A673 (cell line): ENCODE results near the gene CUBN. TPM values are rescaled to one million over a fixed set of nuclear protein-coding genes. Genes with fewer than 3 reads are reported as not detected.

Source experiments
- BruUV-seq: library from RNA; stranded (reverse); fragments of 400-500 nt; replicated peaks from 2 replicates; lab custom pipeline; 2021; lab: Mats Ljungman, UMichigan
- CTCF ChIA-PET: fragments of 300-600 bp; sonication (Branson Sonifier 250); formaldehyde crosslinking; loops from one replicate; lab custom pipeline; 2022; ENCODE audit warnings: antibody characterized with exemption; lab: Charles Lee
- POLR2A ChIA-PET: fragments of 300-600 bp; sonication (Branson Sonifier 250); formaldehyde crosslinking; loops from one replicate; lab custom pipeline; 2022; ENCODE audit warnings: antibody characterized with exemption; ENCODE audit not compliant: low non-redundant PET; lab: Charles Lee
- DNase-seq: peaks from one replicate; pipeline ENCODE4 v3.0.0-alpha.2; 2015; ENCODE audit warnings: low spot score
- H3K27ac ChIP-seq: fragments of 200-600 bp; sonication (generic); 2 replicates; pipeline ENCODE4 v1.5.1; 2016; ENCODE audit warnings: mixed run types, low read depth, mild to moderate bottlenecking, mixed read lengths, antibody characterized with exemption, low read length; ENCODE audit not compliant: poor library complexity, severe bottlenecking
- H3K27me3 ChIP-seq: fragments of 200-600 bp; sonication (generic); replicated peaks from 2 replicates; pipeline ENCODE4 v1.6.1; 2017; ENCODE audit warnings: mixed run types, low read depth, mild to moderate bottlenecking, mixed read lengths, antibody characterized with exemption, low read length; ENCODE audit not compliant: insufficient read depth, poor library complexity
- H3K36me3 ChIP-seq: fragments of 200-600 bp; sonication (generic); 2 replicates; pipeline ENCODE4 v1.6.1; 2016; ENCODE audit warnings: mixed run types, mild to moderate bottlenecking, mixed read lengths, antibody characterized with exemption, low read length; ENCODE audit not compliant: insufficient read depth, poor library complexity, severe bottlenecking
- H3K4me1 ChIP-seq: fragments of 200-600 bp; sonication (generic); 2 replicates; pipeline ENCODE4 v1.6.1; 2017; ENCODE audit warnings: mixed run types, mild to moderate bottlenecking, mixed read lengths, antibody characterized with exemption, low read length; ENCODE audit not compliant: insufficient read depth, poor library complexity, severe bottlenecking
- H3K4me3 ChIP-seq: fragments of 200-600 bp; sonication (generic); 2 replicates; pipeline ENCODE4 v1.5.1; 2016; ENCODE audit warnings: low read depth, mixed run types, mild to moderate bottlenecking, mixed read lengths, low read length; ENCODE audit not compliant: poor library complexity, severe bottlenecking
- H3K9me3 ChIP-seq: fragments of 200-600 bp; sonication (generic); 2 replicates; pipeline ENCODE4 v1.6.1; 2016; ENCODE audit warnings: mixed run types, low read depth, mild to moderate bottlenecking, mixed read lengths, antibody characterized with exemption, low read length; ENCODE audit not compliant: poor library complexity, severe bottlenecking
- CTCF ChIP-seq: fragments of 300-800, 200-600 bp; sonication (generic); conservative IDR thresholded peaks from 2 replicates; pipeline ENCODE4 v1.5.1; 2017; ENCODE audit warnings: low read depth, mild to moderate bottlenecking, antibody characterized with exemption, low read length, moderate library complexity, mixed read lengths
- EZH2 ChIP-seq: fragments of 200-600 bp; sonication (generic); IDR thresholded peaks from 2 replicates; pipeline ENCODE4 v1.6.1; 2017; ENCODE audit warnings: borderline replicate concordance, low read depth, mild to moderate bottlenecking, mixed read lengths, antibody characterized with exemption, low read length; ENCODE audit not compliant: poor library complexity, severe bottlenecking
- intact Hi-C: fragments of 100-400 bp; cut with micrococcal nuclease; formaldehyde crosslinking; loops from one replicate; pipeline ENCODE4 v1.10.0; 2022; ENCODE audit not compliant: unreplicated experiment
- total RNA-seq: library from RNA; stranded (reverse); gene quantifications from 2 replicates; pipeline ENCODE4 v1.2.3, GENCODE V29; 2021

CUBN gene
- total RNA-seq, 1 experiment from 2014 or later: 3.4 TPM

GRCh38 chr10:16904049-16904448 lies 225.6 kb downstream of the CUBN start:
- no peak overlapping the region for H3K27ac ChIP-seq
- POLR2A ChIA-PET: no interaction called here
- no peaks in the 10 kb centered on the region for H3K9me3 ChIP-seq

GRCh38 chr10:16902606-16903005 lies 227.0 kb downstream of the CUBN start:
- no peaks in the 10 kb centered on the region for H3K4me1 ChIP-seq
- ChIA-PET POLR2A (no interaction called here), CTCF (no interaction called here)
- DNase-seq: no peak
- no peaks in the 10 kb centered on the region for H3K36me3 ChIP-seq
- H3K27me3 ChIP-seq: no peaks in the 10 kb centered on the region
- H3K4me3 ChIP-seq: no peak overlapping the region
- no TSS peak for BruUV-seq
- no peaks in the 10 kb centered on the region for H3K9me3 ChIP-seq
- no peak overlapping the region for H3K27ac ChIP-seq
- intact Hi-C loops: no loop called here
- no peak for TF ChIP-seq CTCF
- TF ChIP-seq EZH2: no peak

More at GRCh38 chr10:16904049-16904448, 225.6 kb downstream of the CUBN start:
- Histone ChIP-seq H3K4me3 (no peak overlapping the region), H3K4me1 (no peaks in the 10 kb centered on the region), H3K27me3 (no peaks in the 10 kb centered on the region), H3K36me3 (no peaks in the 10 kb centered on the region)
- no peak for TF ChIP-seq CTCF
- no peak for TF ChIP-seq EZH2
- intact Hi-C loops: no loop called here
- DNase-seq: no peak
- CTCF ChIA-PET: no interaction called here
- BruUV-seq: no TSS peak

- no peaks in the 10 kb centered on the region for H3K36me3 ChIP-seq
- no TSS peak for BruUV-seq
- H3K27ac ChIP-seq: no peak overlapping the region
Observed at GRCh38 chr10:16901106-16901505, 228.5 kb downstream of the CUBN start.

More at GRCh38 chr10:16901106-16901505, 228.5 kb downstream of the CUBN start:
- no peak for DNase-seq
- Histone ChIP-seq H3K4me1 (no peaks in the 10 kb centered on the region), H3K9me3 (no peaks in the 10 kb centered on the region), H3K27me3 (no peaks in the 10 kb centered on the region), H3K4me3 (no peak overlapping the region)
- intact Hi-C loops: no loop called here
- TF ChIP-seq CTCF: no peak
- TF ChIP-seq EZH2: no peak
- ChIA-PET POLR2A (no interaction called here), CTCF (no interaction called here)
